Measurements from ENCODE around the gene PNPLA7.

Gene PNPLA7

DNA sequence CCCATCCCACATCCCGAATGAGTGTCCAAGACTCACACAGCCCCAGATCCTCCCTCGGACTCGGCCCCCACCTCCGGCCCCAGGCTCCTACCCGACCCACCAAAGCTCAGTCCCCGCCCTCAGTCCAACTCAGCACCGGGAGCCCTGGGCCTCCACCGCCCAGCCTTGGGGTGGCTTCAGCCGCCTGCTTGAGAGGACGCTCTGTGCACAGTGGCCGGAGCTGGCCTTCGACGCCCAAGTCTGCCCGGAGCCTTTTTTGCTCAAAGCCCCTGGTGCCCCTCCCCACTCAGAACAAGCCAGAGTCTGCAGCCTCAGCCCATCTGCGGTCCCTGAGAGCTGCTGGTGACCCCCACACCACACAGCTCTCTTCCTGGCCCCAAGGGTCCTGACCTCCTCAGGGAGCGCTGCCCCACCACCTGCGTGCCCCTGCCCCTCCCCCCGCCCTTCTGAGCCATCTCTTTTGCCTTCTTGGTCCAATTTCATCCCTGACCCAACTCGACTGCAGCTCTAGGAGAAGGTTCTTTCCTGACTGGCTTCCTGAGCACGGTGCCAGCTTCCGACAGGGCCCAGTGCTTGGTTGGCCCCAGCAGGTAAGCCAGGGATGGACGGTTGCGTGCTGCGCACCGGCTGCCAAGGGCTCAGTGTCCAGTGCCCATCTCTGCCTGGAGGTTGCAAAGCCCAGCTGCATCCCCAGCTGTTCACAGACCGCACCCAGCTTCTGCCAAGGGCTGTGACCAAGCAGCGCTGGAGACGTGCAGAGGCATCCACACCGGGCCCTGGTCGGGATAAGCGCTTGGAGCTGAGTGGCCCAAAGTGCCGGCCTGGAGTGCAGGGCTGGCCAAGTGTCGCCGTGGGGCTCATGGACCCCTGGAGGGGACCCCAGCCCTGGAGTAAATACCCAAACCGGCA, 63.4 kb downstream of the PNPLA7 start:
- DNase-seq (ENCODE audit: low read depth) = no peak
- TF ChIP-seq, protein P1, sequence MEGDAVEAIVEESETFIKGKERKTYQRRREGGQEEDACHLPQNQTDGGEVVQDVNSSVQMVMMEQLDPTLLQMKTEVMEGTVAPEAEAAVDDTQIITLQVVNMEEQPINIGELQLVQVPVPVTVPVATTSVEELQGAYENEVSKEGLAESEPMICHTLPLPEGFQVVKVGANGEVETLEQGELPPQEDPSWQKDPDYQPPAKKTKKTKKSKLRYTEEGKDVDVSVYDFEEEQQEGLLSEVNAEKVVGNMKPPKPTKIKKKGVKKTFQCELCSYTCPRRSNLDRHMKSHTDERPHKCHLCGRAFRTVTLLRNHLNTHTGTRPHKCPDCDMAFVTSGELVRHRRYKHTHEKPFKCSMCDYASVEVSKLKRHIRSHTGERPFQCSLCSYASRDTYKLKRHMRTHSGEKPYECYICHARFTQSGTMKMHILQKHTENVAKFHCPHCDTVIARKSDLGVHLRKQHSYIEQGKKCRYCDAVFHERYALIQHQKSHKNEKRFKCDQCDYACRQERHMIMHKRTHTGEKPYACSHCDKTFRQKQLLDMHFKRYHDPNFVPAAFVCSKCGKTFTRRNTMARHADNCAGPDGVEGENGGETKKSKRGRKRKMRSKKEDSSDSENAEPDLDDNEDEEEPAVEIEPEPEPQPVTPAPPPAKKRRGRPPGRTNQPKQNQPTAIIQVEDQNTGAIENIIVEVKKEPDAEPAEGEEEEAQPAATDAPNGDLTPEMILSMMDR (conservative IDR thresholded peaks at IDR 0.05; ENCODE audit: control insufficient read depth, insufficient read depth, low read depth, low read length) = no peak
- H3K4me3 ChIP-seq (ENCODE audit: control insufficient read depth, low read depth, low read length) = no peak overlapping the region

DNA sequence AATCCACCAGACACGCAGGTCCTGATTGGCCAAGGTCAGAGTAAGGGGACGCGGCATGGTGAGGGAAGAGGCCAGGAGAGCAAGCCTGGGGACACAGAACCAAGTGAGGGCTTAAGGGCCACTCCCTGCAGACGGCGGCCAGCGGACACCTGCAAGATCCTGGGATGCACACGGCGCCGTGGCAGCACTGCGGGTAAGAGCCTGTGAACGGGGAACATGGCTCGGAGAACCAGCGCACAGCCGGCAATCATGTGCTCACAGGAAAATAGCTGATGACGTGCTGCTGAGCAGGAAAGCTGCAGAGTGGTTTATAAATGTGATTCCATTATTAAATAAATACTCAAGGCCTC, 64.1 kb downstream of the PNPLA7 start:
- H3K4me3 ChIP-seq (ENCODE audit: control insufficient read depth, low read depth, low read length) = no peak overlapping the region
- DNase-seq (ENCODE audit: low read depth) = no peak
- TF ChIP-seq, protein P1 (conservative IDR thresholded peaks at IDR 0.05; ENCODE audit: control insufficient read depth, insufficient read depth, low read depth, low read length) = no peak

DNA sequence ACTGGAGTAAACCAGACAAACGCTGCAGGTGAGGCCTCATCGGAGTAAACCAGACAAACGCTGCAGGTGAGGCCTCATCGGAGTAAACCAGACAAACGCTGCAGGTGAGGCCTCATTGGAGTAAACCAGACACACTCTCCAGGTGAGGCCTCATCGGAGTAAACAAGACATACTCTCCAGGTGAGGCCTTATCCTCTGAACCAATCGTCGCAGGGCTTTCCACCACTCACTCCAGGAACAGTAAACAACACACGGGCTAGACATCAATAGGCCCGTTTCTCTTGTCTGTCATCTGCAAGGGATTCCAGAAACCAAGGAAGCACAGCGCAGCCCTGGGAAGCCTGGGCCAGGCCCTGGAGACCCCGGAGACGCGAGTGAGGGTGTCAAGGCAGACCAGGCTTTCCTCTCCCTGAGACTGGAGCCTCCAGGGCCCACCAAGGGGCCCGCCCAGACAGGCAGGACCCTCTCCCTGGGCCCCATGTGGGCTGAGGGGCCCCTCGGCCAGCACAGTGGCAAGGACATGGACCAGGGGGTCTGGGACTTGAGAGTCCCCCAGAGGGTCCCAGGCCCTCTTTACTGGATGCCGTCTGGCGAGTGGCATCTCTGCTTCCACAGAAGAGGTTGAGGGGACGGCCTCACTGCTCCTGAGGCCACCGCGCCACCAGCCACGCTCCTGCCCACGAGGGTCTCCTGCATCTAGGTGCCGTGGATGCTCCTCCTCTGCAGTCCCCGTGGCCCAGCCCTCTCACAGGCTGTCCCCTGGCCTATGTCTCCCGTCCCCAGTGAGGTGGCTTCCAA, 64.7 kb downstream of the PNPLA7 start:
- DNase-seq (ENCODE audit: low read depth) = no peak
- no peak overlapping the region for H3K4me3 ChIP-seq (ENCODE audit: control insufficient read depth, low read depth, low read length)
- TF ChIP-seq, protein P1 (conservative IDR thresholded peaks at IDR 0.05; ENCODE audit: control insufficient read depth, insufficient read depth, low read depth, low read length) = no peak

DNA sequence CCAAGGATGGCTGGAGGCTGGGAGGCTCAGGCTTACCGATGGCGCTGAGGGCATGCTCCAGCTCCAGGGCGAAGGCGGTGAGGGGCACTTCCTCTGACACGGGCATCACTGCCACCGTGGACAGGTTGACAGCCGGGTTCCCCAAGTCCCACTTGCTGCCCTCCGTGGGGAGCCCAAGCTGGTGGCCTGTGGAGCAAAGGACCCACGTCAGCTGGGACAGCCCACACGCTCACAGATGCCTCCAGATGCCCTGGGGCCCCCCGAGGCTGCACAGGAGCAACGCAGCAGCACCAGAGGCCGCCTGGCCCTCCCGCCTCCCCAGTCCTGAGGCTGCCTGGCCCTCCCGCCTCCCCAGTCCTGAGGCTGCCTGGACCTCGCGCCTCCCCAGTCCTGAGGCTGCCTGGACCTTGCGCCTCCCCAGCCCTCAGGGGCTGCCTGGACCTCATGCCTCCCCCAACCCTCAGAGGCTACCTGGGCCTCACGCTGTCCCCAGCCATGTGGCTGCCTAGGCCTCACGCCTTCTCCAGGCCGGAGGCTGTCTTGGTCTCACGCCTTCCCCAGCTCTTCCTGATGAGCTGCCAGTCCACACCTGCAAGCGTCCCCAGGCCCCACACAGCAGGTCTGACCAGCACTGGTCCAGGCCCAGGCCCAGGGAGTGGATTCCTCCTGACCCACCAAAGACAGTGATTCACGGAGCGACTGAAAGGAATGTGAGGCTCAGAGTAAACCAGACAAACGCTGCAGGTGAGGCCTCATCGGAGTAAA, 65.5 kb downstream of the PNPLA7 start:
- no peak overlapping the region for H3K4me3 ChIP-seq (ENCODE audit: control insufficient read depth, low read depth, low read length)
- TF ChIP-seq, protein P1 (conservative IDR thresholded peaks at IDR 0.05; ENCODE audit: control insufficient read depth, insufficient read depth, low read depth, low read length) = no peak
- DNase-seq (ENCODE audit: low read depth) = no peak

DNA sequence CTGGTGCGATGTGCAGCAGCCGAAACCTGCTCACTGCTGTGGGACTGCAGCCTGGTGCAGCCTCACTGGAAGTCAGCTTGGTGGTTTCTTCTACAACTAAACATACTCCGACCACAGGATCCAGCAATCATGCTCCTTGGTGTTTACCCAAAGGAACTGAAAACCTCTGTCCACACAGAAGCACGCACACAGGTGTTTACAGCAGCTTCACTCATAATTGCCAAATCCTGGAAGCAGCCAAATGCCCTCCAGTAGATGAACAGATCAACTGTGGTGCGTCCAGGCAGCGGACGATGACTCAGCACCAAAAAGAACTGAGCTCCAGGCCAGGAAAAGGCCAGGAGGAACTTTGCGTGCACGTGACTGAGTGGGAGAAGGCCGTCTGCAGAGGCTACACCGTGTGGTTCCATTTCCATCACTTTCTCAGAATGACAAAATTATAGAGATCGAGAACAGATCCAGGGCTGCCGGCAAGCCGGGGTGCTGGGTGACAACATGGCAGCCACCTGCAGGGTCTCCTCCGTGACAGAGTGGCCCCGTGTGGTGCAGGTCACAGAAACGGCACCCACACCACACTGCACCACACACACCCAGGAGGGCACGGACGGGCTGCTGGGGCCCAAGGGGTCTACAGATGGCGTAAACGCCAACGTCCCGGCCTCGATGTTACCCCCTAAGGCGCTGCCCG, 68.0 kb downstream of the PNPLA7 start:
- TF ChIP-seq, protein P1 (conservative IDR thresholded peaks at IDR 0.05; ENCODE audit: control insufficient read depth, insufficient read depth, low read depth, low read length) = no peak
- H3K4me3 ChIP-seq (ENCODE audit: control insufficient read depth, low read depth, low read length) = no peak overlapping the region
- peak; percentile 85 for DNase-seq (ENCODE audit: low read depth)

Data from fibroblast of mammary gland (primary cell).